Peyer's patch (tissue), 4 donors: ENCODE data around the gene TGFBR1.

Experiments
- CTCF ChIP-seq, 6 experiments: fragments of 450-650 bp in 4 of 6; fragments of 200-600 bp in 2 of 6; sonication (generic) in 1 of 6; IDR thresholded peaks; one replicate each; pipeline ENCODE4 v1.5.1; 2017 to 2019; ENCODE audit warnings: antibody characterized with exemption in 6 of 6, mild to moderate bottlenecking in 3 of 6, moderate library complexity in 1 of 6
- POLR2A ChIP-seq, 2 donors: fragments of 450-650 bp; IDR thresholded peaks; one replicate each; pipeline ENCODE4 v1.5.1; 2017; ENCODE audit warnings: antibody characterized with exemption in 2 of 2, mild to moderate bottlenecking in 2 of 2, moderate library complexity in 2 of 2

DNA sequence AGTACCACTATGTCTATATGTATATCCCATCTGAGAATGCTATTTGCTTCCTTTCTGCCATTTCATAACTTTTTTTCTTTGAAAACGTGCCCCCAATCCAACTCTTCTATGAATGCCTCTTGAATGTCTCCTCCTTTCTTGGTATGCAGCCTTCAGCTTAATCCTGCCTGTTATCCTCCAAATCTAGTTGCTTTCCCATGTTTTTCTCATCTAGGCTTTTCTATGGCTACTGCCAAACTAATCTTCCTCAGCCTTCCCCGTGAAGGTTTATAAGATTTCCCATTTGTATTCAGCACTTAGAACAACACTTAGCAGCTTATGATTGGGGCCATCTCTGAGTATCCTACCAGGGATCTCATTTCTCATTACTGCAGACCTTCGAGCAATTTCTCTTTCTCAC, 2.5 kb downstream of the TGFBR1 start:
- TF ChIP-seq CTCF (IDR thresholded peaks at IDR 0.05) = no peak
- no peak for TF ChIP-seq POLR2A (IDR thresholded peaks at IDR 0.05)
